T-cell (primary cell): ENCODE data around the gene GEMIN4. TPM values are rescaled to one million over a fixed set of nuclear protein-coding genes. Genes with fewer than 3 reads are reported as not detected.
A peak's percentile ranks its signal among the peaks of the same experiment; 100 is the strongest.
"Not testable (repeated sequence)": the region's sequence is repeated elsewhere in the genome, so short reads cannot be mapped to it uniquely, and the experiment has no call there.

Source experiments
- ATAC-seq, 4 experiments: fragments of 200-7000 bp in 3 of 4; fragments of 150-1000 bp in 1 of 4; cut with Tn5 transposase; replicated peaks in 1 of 4; 1 replicate in 3 of 4; 2 replicates in 1 of 4; pipeline ENCODE4 v1.10.0; 2021; ENCODE audit warnings: moderate library complexity in 3 of 4, mild to moderate bottlenecking in 2 of 4, moderate number of reproducible peaks in 1 of 4
- CTCF ChIA-PET, 2 donors: fragments of 300-600 bp; sonication (Branson Sonifier 250); formaldehyde crosslinking; loops; one replicate each; lab custom pipeline; 2022; ENCODE audit warnings: antibody characterized with exemption in 2 of 2; lab: Charles Lee
- POLR2A ChIA-PET, 2 donors: fragments of 300-600 bp; sonication (Branson Sonifier 250); formaldehyde crosslinking; loops; one replicate each; lab custom pipeline; 2022; ENCODE audit warnings: antibody characterized with exemption in 2 of 2; lab: Charles Lee
- DNase-seq, 35 experiments: peaks; one replicate each; pipeline versions ENCODE4 v3.0.0 to v3.0.0-alpha.2; 2013 to 2023
- H3K27ac ChIP-seq: one replicate; pipeline ENCODE4 v1.5.1; 2013; ENCODE audit warnings: low read length
- H3K27me3 ChIP-seq, 2 experiments: replicated peaks in 1 of 2; 1 replicate in 1 of 2; 2 replicates in 1 of 2; pipeline versions ENCODE4 v1.6.1 to v1.7.0; 2013; ENCODE audit warnings: low read length in 1 of 2, mixed read lengths in 1 of 2; ENCODE audit not compliant: control insufficient read depth in 2 of 2, insufficient read depth in 2 of 2; ENCODE audit errors: extremely low read depth in 1 of 2
- H3K36me3 ChIP-seq, 2 donors: 1 replicate in 1 of 2; 2 replicates in 1 of 2; pipeline versions ENCODE4 v1.6.1 to v1.7.0; 2013; ENCODE audit warnings: low read length in 1 of 2; ENCODE audit not compliant: control insufficient read depth in 2 of 2, insufficient read depth in 1 of 2; ENCODE audit errors: extremely low read depth in 1 of 2
- H3K4me1 ChIP-seq, 2 experiments: 1 replicate in 1 of 2; 2 replicates in 1 of 2; pipeline versions ENCODE4 v1.6.1 to v1.7.0; 2013; ENCODE audit warnings: low read length in 2 of 2, mixed read lengths in 1 of 2; ENCODE audit not compliant: insufficient read depth in 2 of 2, control insufficient read depth in 1 of 2; ENCODE audit errors: extremely low read depth in 1 of 2
- H3K4me3 ChIP-seq, 2 donors: 1 replicate in 1 of 2; 2 replicates in 1 of 2; pipeline versions ENCODE4 v1.5.1 to v1.7.0; 2013; ENCODE audit warnings: mild to moderate bottlenecking in 2 of 2, low read length in 1 of 2, moderate library complexity in 1 of 2; ENCODE audit not compliant: control insufficient read depth in 1 of 2; ENCODE audit errors: extremely low read depth in 1 of 2
- H3K9me3 ChIP-seq: 2 replicates; pipeline ENCODE4 v1.7.0; 2013
- H3K27ac Mint-ChIP-seq, 2 donors: one replicate each; pipeline ENCODE4 v1.8.0; 2020 to 2021; ENCODE audit warnings: mild to moderate bottlenecking in 2 of 2, mixed read lengths in 2 of 2
- H3K27me3 Mint-ChIP-seq, 2 donors: one replicate each; pipeline ENCODE4 v1.8.0; 2021 to 2022; ENCODE audit warnings: mixed read lengths in 2 of 2
- H3K36me3 Mint-ChIP-seq: one replicate; pipeline ENCODE4 v1.8.0; 2021; ENCODE audit warnings: mixed read lengths
- H3K4me1 Mint-ChIP-seq, 3 donors: one replicate each; pipeline ENCODE4 v1.8.0; 2020 to 2022; ENCODE audit warnings: mixed read lengths in 3 of 3, mild to moderate bottlenecking in 1 of 3
- H3K4me3 Mint-ChIP-seq, 3 donors: one replicate each; pipeline ENCODE4 v1.8.0; 2020 to 2022; ENCODE audit warnings: mild to moderate bottlenecking in 3 of 3, mixed read lengths in 3 of 3, moderate library complexity in 3 of 3
- H3K9me3 Mint-ChIP-seq, 3 donors: one replicate each; pipeline ENCODE4 v1.8.0; 2020 to 2022; ENCODE audit warnings: mixed read lengths in 3 of 3
- WGBS: methylation state at CpG from one replicate; pipeline ENCODE4 v1.1.5; 2013; ENCODE audit warnings: missing lambda C conversion rate; ENCODE audit not compliant: insufficient coverage; 5-methylcytosine and 5-hydroxymethylcytosine counted together
- total RNA-seq, 35 experiments: library from RNA in 6 of 35; stranded (reverse) in 6 of 35; fragments of 120-200 nt in 1 of 35; gene quantifications; one replicate each; pipeline versions ENCODE4 v1.2.1 to v1.2.4 and lab custom pipeline; 2013 to 2026

Gene GEMIN4
- total RNA-seq, 5 donors from 2014 or later (not counting 1 experiment from before 2014, with no cell fraction given) = 19.6 to 38.2 (median 36.0) TPM

DNA sequence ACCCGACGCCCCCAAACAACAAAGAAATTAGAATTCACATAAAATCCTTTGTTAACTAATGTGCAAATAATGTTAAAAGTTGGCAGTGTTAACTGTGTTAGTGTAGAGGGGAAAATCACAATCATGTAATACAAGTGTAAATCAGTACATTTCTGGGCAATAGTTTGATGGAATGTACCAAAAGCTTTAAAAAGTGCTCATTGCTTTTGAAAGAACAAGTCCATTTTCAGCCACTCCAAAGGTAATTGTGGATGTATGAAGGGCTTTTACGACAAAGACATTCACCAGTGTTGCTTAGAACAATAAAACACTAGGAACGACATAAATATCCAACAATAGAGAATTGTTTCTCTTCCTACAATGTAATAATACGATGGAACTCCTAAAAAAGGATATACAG, 21.0 kb upstream of the GEMIN4 start:
- Histone ChIP-seq H3K4me1 (no peaks in the 10 kb centered on the region), H3K27ac (no peak overlapping the region), H3K4me3 (no peak overlapping the region), H3K9me3 (no peaks in the 10 kb centered on the region), H3K27me3 (no peaks in the 10 kb centered on the region), H3K36me3 (peaks cover 20 to 75% of the 10 kb centered on the region in 2 donors)
- Mint-ChIP-seq H3K9me3 (no peaks in the 10 kb centered on the region), H3K36me3 (peaks cover 69% of the 10 kb centered on the region), H3K4me3 (no peak overlapping the region), H3K4me1 (peaks cover 6 to 13% (median 8%) of the 10 kb centered on the region in 3 donors), H3K27ac (no peak overlapping the region), H3K27me3 (no peaks in the 10 kb centered on the region)
- no peak for ATAC-seq
- CTCF ChIA-PET = interaction anchor here in 1 of 2 donors (0.6 kb wide), 1 partner anchor 20 kb away, joined by 3 read pairs; no protein-coding TSS in a partner anchor
- POLR2A ChIA-PET = no interaction called here
- no CpG with 5 or more reads among the region's 5 CpGs for WGBS
- no peak for DNase-seq

DNA sequence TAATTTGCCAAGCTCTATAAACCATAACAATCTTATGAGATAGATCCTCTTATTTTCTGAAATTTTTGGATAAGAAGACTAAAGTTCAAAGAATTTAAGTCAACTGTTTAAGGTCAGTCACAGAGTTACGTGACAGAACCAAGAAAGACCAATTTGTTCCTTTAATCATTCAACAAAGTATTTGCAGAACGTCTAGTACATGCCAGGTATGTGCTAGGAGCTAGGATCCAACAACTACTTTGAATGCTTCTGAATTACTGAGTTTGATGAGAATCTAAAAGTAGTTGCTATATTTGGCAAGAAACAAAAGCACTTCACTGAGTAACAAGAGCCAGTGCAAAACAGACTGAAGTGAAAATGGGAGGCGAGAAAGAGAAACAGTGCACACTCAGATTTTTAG, 15.0 kb upstream of the GEMIN4 start:
- no peaks in the 10 kb centered on the region for H3K9me3 ChIP-seq
- DNase-seq (no peak), ATAC-seq (no peak)
- Mint-ChIP-seq H3K4me1 (no peaks in the 10 kb centered on the region), H3K9me3 (no peaks in the 10 kb centered on the region), H3K4me3 (no peak overlapping the region), H3K27ac (peak overlapping the region in 1 of 2 donors; percentile 2), H3K27me3 (no peaks in the 10 kb centered on the region), H3K36me3 (peaks cover 51% of the 10 kb centered on the region)
- no peaks in the 10 kb centered on the region for H3K4me1 ChIP-seq
- H3K4me3 ChIP-seq = no peak overlapping the region
- ChIA-PET CTCF (no interaction called here), POLR2A (no interaction called here)
- 100% methylated on average over 1 of the region's 3 CpGs for WGBS
- H3K36me3 ChIP-seq = peaks cover 0 to 57% of the 10 kb centered on the region in 2 donors
- no peaks in the 10 kb centered on the region for H3K27me3 ChIP-seq
- no peak overlapping the region for H3K27ac ChIP-seq

GRCh38 chr17:760371-760770, 8.3 kb upstream of the GEMIN4 start:
- POLR2A ChIA-PET = no interaction called here
- no peaks in the 10 kb centered on the region for H3K4me1 ChIP-seq
- WGBS = 99% methylated on average over 6 of the region's 9 CpGs
- Mint-ChIP-seq H3K4me3 (no peak overlapping the region), H3K9me3 (no peaks in the 10 kb centered on the region), H3K27me3 (no peaks in the 10 kb centered on the region), H3K27ac (no peak overlapping the region), H3K36me3 (peaks cover 43% of the 10 kb centered on the region), H3K4me1 (no peaks in the 10 kb centered on the region)
- no peaks in the 10 kb centered on the region for H3K9me3 ChIP-seq
- no peak overlapping the region for H3K27ac ChIP-seq
- no peak overlapping the region for H3K4me3 ChIP-seq
- DNase-seq (no peak), ATAC-seq (no peak)
- CTCF ChIA-PET = no interaction called here
- peaks cover 10 to 51% of the 10 kb centered on the region in 2 donors for H3K36me3 ChIP-seq
- no peaks in the 10 kb centered on the region for H3K27me3 ChIP-seq

DNA sequence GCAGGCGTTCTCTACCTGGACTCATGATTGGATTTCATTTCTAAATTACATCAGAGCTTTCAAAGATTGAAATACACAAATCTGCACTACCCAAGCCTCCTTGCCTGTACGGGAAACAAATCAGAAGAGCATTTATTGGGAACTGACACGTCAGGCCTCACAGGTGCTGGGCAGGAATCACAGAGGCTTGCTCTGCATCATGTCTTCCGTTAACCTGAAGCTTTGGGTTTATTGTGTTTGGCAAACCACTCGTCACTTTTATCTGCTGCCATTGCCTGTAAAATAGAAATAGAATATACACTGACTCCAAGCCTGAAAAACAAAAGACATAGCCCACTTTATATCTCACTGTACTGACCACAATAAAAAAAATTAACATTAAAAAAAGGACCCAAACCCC, 7.9 kb upstream of the GEMIN4 start:
- H3K4me3 Mint-ChIP-seq = no peak overlapping the region
- ATAC-seq (no peak), DNase-seq (no peak)
- WGBS = 84% methylated on average over 3 of the region's 5 CpGs
- ChIA-PET POLR2A (no interaction called here), CTCF (no interaction called here)
- peaks cover 10 to 47% of the 10 kb centered on the region in 2 donors for H3K36me3 ChIP-seq
- no peaks in the 10 kb centered on the region for H3K9me3 Mint-ChIP-seq
- H3K4me3 ChIP-seq = no peak overlapping the region
- H3K27me3 ChIP-seq = no peaks in the 10 kb centered on the region
- H3K9me3 ChIP-seq = no peaks in the 10 kb centered on the region
- peaks cover 39% of the 10 kb centered on the region for H3K36me3 Mint-ChIP-seq
- H3K27ac ChIP-seq = no peak overlapping the region
- no peak overlapping the region for H3K27ac Mint-ChIP-seq
- no peaks in the 10 kb centered on the region for H3K4me1 Mint-ChIP-seq
- no peaks in the 10 kb centered on the region for H3K4me1 ChIP-seq
- H3K27me3 Mint-ChIP-seq = no peaks in the 10 kb centered on the region

DNA sequence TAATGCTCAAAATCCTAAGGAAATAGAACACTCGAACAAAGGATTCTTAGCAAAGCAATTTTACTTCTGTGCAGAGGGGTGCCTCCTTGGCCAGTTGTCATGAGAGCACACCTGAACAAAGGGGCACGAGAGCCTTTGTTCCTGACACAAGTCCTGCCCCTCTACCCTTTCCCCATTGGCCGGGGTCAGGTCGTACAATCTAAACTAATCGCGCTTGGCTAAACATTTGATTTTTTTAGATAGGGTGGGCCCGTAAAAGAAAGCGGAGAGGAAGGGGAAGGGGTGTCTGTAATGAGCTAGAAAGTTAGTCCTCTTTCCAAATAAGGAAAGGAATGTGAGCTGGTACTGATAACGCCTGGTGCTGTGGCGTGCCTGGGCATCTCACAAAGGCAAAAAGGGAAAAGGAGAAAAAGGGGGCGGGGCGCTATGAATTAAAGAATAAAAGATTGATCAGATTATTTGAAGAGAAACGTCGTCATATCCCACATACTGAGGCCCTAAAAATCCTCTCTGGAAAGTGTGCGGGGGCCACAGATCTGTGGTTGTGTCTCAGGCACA, 4.0 kb upstream of the GEMIN4 start:
- Histone ChIP-seq H3K36me3 (peaks cover 10 to 28% of the 10 kb centered on the region in 2 donors), H3K4me1 (peaks cover 3 to 12% of the 10 kb centered on the region in 2 experiments)
- H3K27ac ChIP-seq, H3K9me3 Mint-ChIP-seq, POLR2A ChIA-PET, H3K27ac Mint-ChIP-seq, H3K27me3 Mint-ChIP-seq, CTCF ChIA-PET, ATAC-seq, H3K4me3 Mint-ChIP-seq, H3K27me3 ChIP-seq, H3K9me3 ChIP-seq, DNase-seq, H3K4me3 ChIP-seq: not testable (repeated sequence)
- 100% methylated on average over 3 of the region's 15 CpGs for whole genome bisulfite sequencing
- Mint-ChIP-seq H3K4me1 (peaks cover 13 to 15% (median 14%) of the 10 kb centered on the region in 3 donors), H3K36me3 (peaks cover 27% of the 10 kb centered on the region)

GRCh38 chr17:755319-755961, 3.4 kb upstream of the GEMIN4 start:
- POLR2A ChIA-PET = interaction anchor here in 1 of 2 donors (0.6 to 0.7 kb wide), 2 partner anchors 19 to 41 kb away, joined by 4 to 8 read pairs; no protein-coding TSS in a partner anchor
- DNase-seq, H3K27me3 Mint-ChIP-seq, H3K9me3 Mint-ChIP-seq, H3K27ac ChIP-seq, CTCF ChIA-PET, H3K27ac Mint-ChIP-seq, H3K27me3 ChIP-seq, H3K4me3 Mint-ChIP-seq, H3K9me3 ChIP-seq, H3K4me3 ChIP-seq, ATAC-seq: not testable (repeated sequence)
- Mint-ChIP-seq H3K36me3 (peaks cover 22% of the 10 kb centered on the region), H3K4me1 (peaks cover 19 to 22% (median 20%) of the 10 kb centered on the region in 3 donors)
- H3K36me3 ChIP-seq = peaks cover 10 to 22% of the 10 kb centered on the region in 2 donors
- H3K4me1 ChIP-seq = peaks cover 6 to 18% of the 10 kb centered on the region in 2 experiments
- WGBS = 97% methylated on average over 6 of the region's 9 CpGs
